HG03457 (cell line): ENCODE data around the gene CLOCK.

Experiments
- ATAC-seq: cut with Tn5 transposase; IDR thresholded peaks from one replicate; pipeline ENCODE4 v1.9.1; 2021; ENCODE audit warnings: moderate number of reproducible peaks; ENCODE audit not compliant: unreplicated experiment

The CLOCK gene

GRCh38 chr4:55393461-55394320 lies 153.0 kb downstream of the CLOCK start:
- no peak for ATAC-seq

- no peak for ATAC-seq
These were observed 159.9 kb downstream of the CLOCK start for GRCh38 chr4:55386840-55387239.

- ATAC-seq = no peak
These were observed 160.6 kb downstream of the CLOCK start for GRCh38 chr4:55386073-55386472.

- no peak for ATAC-seq
These were observed 161.5 kb downstream of the CLOCK start for GRCh38 chr4:55385201-55385649.

DNA sequence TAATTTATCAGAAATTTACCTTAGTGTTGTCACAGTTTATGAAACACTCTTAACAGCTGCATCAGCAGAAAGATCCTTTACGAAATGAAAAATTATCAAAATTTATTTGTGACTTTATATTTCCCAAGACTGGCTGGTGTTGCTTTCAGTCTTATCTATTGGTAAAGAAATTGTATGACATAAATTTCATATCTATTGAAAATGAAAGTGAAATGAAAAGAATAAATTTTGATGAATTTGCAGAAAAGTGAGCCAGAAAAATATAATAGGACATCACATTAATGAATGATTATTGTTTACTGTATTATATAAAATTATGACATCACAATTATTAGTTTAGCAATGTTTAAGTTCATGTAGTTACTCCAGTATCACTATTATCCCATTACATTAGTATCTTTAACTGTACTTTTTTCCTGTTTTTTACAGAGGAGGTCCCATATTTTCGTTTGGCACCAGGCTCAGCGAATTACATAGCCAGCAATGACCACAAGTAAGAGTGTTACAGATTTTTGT lies 164.2 kb downstream of the CLOCK start:
- ATAC-seq = no peak

GRCh38 chr4:55381502-55381901 lies 165.2 kb downstream of the CLOCK start:
- no peak for ATAC-seq

- ATAC-seq = no peak
These were observed 166.1 kb downstream of the CLOCK start for GRCh38 chr4:55380576-55380975.

DNA sequence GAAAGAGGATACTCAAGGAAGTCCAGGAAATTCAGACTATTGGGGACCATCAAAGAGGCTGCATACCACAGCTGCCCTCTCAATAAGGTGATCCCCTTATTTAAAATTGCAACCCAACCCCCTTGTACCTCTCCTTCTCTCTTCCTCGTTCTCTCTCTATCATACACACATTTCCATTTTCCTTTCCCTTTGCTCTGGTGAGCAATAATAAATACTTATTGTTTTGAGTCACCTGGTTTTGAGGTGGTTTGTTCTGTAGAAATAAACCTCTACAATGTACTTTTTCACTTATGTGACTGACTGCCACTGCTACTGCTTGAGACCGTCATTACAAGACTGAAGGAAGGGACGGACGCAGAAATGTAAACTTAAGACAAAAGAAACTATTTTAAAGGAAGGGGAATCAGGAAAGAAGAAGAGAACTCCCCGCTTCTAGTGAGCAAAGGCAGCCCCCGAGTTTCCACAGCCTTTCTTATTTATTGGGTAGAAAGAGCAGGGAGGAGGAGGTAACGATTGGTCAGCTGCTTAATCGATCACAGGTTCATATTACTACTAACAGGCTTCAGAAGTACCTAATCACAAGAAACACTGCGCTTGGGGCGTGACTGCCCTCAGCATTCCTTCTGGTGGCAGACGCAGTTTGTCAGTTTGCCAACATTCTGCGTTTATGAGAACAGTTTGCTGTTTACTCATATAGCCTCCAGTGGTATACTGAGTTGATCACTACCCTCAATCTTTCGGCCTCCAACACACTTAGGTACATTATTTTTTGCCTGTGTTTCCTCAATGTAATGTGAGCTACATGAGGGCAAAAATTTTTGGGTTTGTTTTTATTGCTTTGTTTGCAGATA lies 167.9 kb downstream of the CLOCK start:
- no peak for ATAC-seq
